Activated CD8-positive, alpha-beta T cell treated with anti-CD3 and anti-CD28 coated beads for 36 hours (primary cell): ENCODE data around the gene PLCH1. TPM values are rescaled to one million over a fixed set of nuclear protein-coding genes. Genes with fewer than 3 reads are reported as not detected.

ENCODE experiments used
- ATAC-seq: fragments of 200-7000 bp; cut with Tn5 transposase; one replicate; pipeline ENCODE4 v1.10.0; 2021; ENCODE audit warnings: mild to moderate bottlenecking, moderate library complexity
- CTCF ChIA-PET: fragments of 350-600 bp; sonication (Branson Sonifier 250); formaldehyde crosslinking; loops from one replicate; lab custom pipeline; 2021; ENCODE audit warnings: antibody characterized with exemption; lab: Charles Lee
- POLR2A ChIA-PET: fragments of 350-600 bp; sonication (Branson Sonifier 250); formaldehyde crosslinking; loops from one replicate; lab custom pipeline; 2021; ENCODE audit warnings: antibody characterized with exemption; lab: Charles Lee
- DNase-seq: peaks from one replicate; pipeline ENCODE4 v3.0.0-alpha.2; 2020
- H3K27ac Mint-ChIP-seq: one replicate; pipeline ENCODE4 v1.8.0; 2021; ENCODE audit warnings: mild to moderate bottlenecking, mixed read lengths
- H3K27me3 Mint-ChIP-seq: one replicate; pipeline ENCODE4 v1.8.0; 2021; ENCODE audit warnings: mixed read lengths
- H3K36me3 Mint-ChIP-seq: one replicate; pipeline ENCODE4 v1.8.0; 2021; ENCODE audit warnings: low read depth, mixed read lengths
- H3K4me1 Mint-ChIP-seq: one replicate; pipeline ENCODE4 v1.8.0; 2021; ENCODE audit warnings: low read depth, mixed read lengths
- H3K4me3 Mint-ChIP-seq: one replicate; pipeline ENCODE4 v1.8.0; 2021; ENCODE audit warnings: mild to moderate bottlenecking, moderate library complexity, mixed read lengths
- H3K9me3 Mint-ChIP-seq: one replicate; pipeline ENCODE4 v1.8.0; 2021; ENCODE audit warnings: mixed read lengths
- intact Hi-C: fragments of 100-400 bp; cut with micrococcal nuclease; formaldehyde crosslinking; loops from one replicate; pipeline ENCODE4 v1.10.0; 2022
- total RNA-seq, 2 experiments: library from RNA; stranded (reverse); gene quantifications; one replicate each; pipeline ENCODE4 v1.2.3, GENCODE V29; 2021
- TF ChIP-seq, protein P1 (sequence below): fragments of 200-600 bp; IDR thresholded peaks from one replicate; pipeline ENCODE4 v1.8.0; 2022; ENCODE audit warnings: antibody characterized with exemption, mild to moderate bottlenecking

Gene PLCH1
- total RNA-seq, 2 experiments from 2014 or later, result 0.20 to 0.32 TPM

DNA sequence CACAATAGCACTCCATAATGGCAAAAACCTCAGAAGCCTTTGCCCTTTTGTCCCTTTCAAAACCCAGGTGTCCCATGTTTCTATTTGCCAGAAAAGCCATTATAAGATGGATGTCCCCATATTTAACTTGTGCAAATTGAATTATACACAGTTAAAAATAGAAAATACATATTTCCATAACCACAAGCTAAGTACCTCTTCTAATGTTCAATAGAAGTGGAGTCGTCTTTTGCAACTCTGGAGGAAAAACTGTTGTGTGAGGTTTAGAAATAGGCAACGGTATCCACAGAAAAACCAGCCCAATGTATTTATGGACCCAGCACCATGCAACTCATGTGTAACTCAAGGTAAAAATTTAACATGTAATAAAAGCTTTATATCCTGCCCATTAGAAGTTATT is 367.8 kb downstream of the PLCH1 start:
- TF ChIP-seq, protein P1, sequence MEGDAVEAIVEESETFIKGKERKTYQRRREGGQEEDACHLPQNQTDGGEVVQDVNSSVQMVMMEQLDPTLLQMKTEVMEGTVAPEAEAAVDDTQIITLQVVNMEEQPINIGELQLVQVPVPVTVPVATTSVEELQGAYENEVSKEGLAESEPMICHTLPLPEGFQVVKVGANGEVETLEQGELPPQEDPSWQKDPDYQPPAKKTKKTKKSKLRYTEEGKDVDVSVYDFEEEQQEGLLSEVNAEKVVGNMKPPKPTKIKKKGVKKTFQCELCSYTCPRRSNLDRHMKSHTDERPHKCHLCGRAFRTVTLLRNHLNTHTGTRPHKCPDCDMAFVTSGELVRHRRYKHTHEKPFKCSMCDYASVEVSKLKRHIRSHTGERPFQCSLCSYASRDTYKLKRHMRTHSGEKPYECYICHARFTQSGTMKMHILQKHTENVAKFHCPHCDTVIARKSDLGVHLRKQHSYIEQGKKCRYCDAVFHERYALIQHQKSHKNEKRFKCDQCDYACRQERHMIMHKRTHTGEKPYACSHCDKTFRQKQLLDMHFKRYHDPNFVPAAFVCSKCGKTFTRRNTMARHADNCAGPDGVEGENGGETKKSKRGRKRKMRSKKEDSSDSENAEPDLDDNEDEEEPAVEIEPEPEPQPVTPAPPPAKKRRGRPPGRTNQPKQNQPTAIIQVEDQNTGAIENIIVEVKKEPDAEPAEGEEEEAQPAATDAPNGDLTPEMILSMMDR, result no peak
- no peaks in the 10 kb centered on the region for H3K4me1 Mint-ChIP-seq
- no peak overlapping the region for H3K27ac Mint-ChIP-seq
- no peaks in the 10 kb centered on the region for H3K36me3 Mint-ChIP-seq
- POLR2A ChIA-PET, result no interaction called here
- CTCF ChIA-PET, result interaction anchor here (1.2 kb wide), 1 partner anchor 13 kb away, joined by 3 read pairs; no protein-coding TSS in a partner anchor
- H3K9me3 Mint-ChIP-seq, result no peaks in the 10 kb centered on the region
- H3K4me3 Mint-ChIP-seq, result no peak overlapping the region
- H3K27me3 Mint-ChIP-seq, result no peaks in the 10 kb centered on the region
- intact Hi-C loops, result no loop called here
- DNase-seq (no peak), ATAC-seq (no peak)

DNA sequence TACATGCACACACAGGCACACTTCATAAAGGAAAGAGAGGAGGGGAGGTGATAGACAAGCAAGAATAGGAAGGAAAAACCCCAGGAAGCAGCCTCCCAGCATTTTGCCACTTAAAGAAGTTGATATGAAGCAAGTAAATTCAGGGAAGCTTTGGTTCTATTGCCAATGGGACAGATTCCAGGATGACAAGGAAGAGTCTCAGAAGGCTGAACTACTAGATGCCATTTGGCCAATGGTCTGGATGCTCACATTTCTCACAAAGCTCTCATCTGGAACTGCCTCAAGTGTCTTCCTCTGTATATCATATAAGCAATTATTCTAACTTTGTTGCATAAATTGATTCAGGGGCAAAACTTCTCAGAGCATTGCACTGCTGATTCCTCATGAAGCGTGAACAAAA is 372.6 kb downstream of the PLCH1 start:
- Mint-ChIP-seq H3K9me3 (no peaks in the 10 kb centered on the region), H3K36me3 (no peaks in the 10 kb centered on the region), H3K4me1 (no peaks in the 10 kb centered on the region), H3K27ac (no peak overlapping the region), H3K27me3 (no peaks in the 10 kb centered on the region), H3K4me3 (no peak overlapping the region)
- TF ChIP-seq, protein P1, result no peak
- POLR2A ChIA-PET, result no interaction called here
- intact Hi-C loops, result no loop called here
- ATAC-seq (no peak), DNase-seq (no peak)
- CTCF ChIA-PET, result no interaction called here

DNA sequence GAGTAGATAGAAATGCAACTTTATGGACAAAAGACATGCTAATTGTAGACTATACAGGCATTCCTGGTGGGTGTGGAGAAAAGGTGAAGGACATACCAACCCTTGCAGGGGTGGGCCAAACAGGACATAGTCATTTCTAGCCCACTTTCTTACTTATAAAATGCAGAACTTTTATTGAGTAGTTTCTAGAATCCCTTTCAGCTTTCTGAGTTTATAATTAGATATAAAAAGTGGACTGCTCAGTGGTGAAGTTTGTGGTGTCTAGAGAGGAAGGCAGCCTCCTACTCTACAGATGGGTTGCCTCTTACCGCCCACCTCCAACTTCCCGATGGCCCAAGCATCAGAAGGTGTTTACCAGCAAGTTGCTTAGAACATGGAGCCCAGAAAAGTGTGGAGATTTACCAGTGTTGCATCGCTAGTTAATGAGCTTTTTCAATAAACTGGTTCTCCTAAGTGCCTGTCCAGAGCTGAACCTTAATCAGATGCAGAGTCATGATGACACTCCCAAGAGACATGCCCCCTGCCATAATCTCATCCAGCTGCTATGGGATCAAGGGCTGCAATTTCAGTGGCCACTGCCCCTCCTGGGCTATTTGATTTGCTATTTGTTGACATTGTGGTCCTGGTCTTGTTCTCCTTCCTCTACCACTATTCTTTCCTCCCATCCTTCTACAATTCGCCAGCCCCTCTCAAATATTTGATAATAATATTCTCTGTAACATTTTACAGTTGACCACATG is 373.9 kb downstream of the PLCH1 start:
- intact Hi-C loops, result no loop called here
- H3K27ac Mint-ChIP-seq, result no peak overlapping the region
- TF ChIP-seq, protein P1, result no peak
- CTCF ChIA-PET, result no interaction called here
- no peaks in the 10 kb centered on the region for H3K4me1 Mint-ChIP-seq
- no peaks in the 10 kb centered on the region for H3K36me3 Mint-ChIP-seq
- ATAC-seq (no peak), DNase-seq (no peak)
- POLR2A ChIA-PET, result no interaction called here
- H3K4me3 Mint-ChIP-seq, result no peak overlapping the region
- no peaks in the 10 kb centered on the region for H3K9me3 Mint-ChIP-seq
- H3K27me3 Mint-ChIP-seq, result no peaks in the 10 kb centered on the region

DNA sequence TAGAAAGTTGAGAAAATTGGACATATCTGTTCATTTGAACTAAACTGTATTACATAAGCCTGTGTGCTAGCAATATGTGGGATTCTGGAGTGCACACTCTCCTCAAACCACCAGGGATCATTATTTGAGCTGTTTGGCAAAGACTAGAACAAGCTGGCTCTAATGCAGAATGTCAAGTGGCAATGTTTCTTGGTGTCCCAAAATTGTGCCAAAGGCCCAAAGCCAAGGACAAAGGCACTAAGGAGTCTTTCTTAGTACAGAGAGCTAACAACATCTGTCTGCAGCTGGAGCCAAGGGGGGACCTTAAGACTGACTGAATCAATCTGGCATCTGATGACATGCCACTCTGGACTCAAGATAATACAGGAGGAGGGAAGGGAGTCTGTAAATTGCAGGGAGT is 374.7 kb downstream of the PLCH1 start:
- intact Hi-C loops, result no loop called here
- ChIA-PET CTCF (no interaction called here), POLR2A (no interaction called here)
- DNase-seq (no peak), ATAC-seq (no peak)
- no peak overlapping the region for H3K27ac Mint-ChIP-seq
- no peaks in the 10 kb centered on the region for H3K9me3 Mint-ChIP-seq
- H3K4me3 Mint-ChIP-seq, result no peak overlapping the region
- no peaks in the 10 kb centered on the region for H3K36me3 Mint-ChIP-seq
- TF ChIP-seq, protein P1, result no peak
- no peaks in the 10 kb centered on the region for H3K4me1 Mint-ChIP-seq
- H3K27me3 Mint-ChIP-seq, result no peaks in the 10 kb centered on the region

DNA sequence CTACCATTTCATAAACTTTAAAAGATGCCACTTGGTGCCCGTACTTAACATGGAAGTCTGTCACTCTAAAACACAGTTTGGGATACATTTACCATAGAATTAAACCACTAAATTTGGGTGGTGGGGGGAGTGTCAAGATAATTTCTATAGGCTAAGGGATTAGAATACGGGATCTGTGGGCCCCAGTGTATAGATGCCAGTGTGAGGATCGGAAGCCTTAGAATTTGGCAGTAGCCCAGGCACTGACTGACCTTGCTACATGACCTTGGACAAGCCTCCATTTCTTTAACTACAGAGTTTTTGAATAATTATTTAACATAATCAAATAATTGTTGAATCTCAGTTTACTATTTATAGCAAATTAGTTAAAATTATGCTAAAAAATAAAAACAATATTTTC is 375.1 kb downstream of the PLCH1 start:
- DNase-seq (no peak), ATAC-seq (no peak)
- Mint-ChIP-seq H3K36me3 (no peaks in the 10 kb centered on the region), H3K4me1 (no peaks in the 10 kb centered on the region), H3K9me3 (peaks cover 2% of the 10 kb centered on the region), H3K27me3 (no peaks in the 10 kb centered on the region), H3K4me3 (no peak overlapping the region), H3K27ac (no peak overlapping the region)
- POLR2A ChIA-PET, result no interaction called here
- CTCF ChIA-PET, result no interaction called here
- TF ChIP-seq, protein P1, result no peak
- intact Hi-C loops, result no loop called here
